Prostate gland (tissue), 2 donors: ENCODE results near the gene PIGU. TPM values are rescaled to one million over a fixed set of nuclear protein-coding genes. Genes with fewer than 3 reads are reported as not detected.

ENCODE experiments used
- DNase-seq: peaks from one replicate; pipeline ENCODE4 v3.0.0-alpha.2; 2019; ENCODE audit warnings: low spot score
- H3K27ac ChIP-seq, 2 donors: fragments of 200-600 bp; sonication (generic); 2 replicates each; pipeline ENCODE4 v1.5.1; 2017 to 2019
- H3K27me3 ChIP-seq: fragments of 200-600 bp; sonication (generic); replicated peaks from 2 replicates; pipeline ENCODE4 v1.5.1; 2019; ENCODE audit not compliant: insufficient read depth
- H3K36me3 ChIP-seq, 2 donors: fragments of 200-600 bp; sonication (generic); 1 replicate in 1 of 2; 2 replicates in 1 of 2; pipeline versions ENCODE4 v1.5.1 to v1.8.1; 2017 to 2019
- H3K4me1 ChIP-seq: fragments of 200-600 bp; sonication (generic); replicated peaks from 2 replicates; pipeline ENCODE4 v1.5.1; 2019
- H3K4me3 ChIP-seq, 2 donors: fragments of 200-600 bp; sonication (generic); 2 replicates each; pipeline ENCODE4 v1.5.1; 2017 to 2019
- H3K9me3 ChIP-seq: fragments of 200-600 bp; sonication (generic); 2 replicates; pipeline ENCODE4 v1.5.1; 2017
- CTCF ChIP-seq, 4 experiments: fragments of 200-600 bp in 2 of 4; fragments of 450-650 bp in 2 of 4; sonication (generic) in 2 of 4; IDR thresholded peaks; 1 replicate in 3 of 4; 2 replicates in 1 of 4; pipeline ENCODE4 v1.5.1; 2016 to 2019; ENCODE audit warnings: antibody characterized with exemption in 4 of 4, mild to moderate bottlenecking in 2 of 4, moderate library complexity in 2 of 4
- POLR2A ChIP-seq: fragments of 450-650 bp; IDR thresholded peaks from one replicate; pipeline ENCODE4 v1.6.1; 2016; ENCODE audit warnings: antibody characterized with exemption, mild to moderate bottlenecking
- POLR2AphosphoS5 ChIP-seq: sonication (generic); formaldehyde crosslinking; IDR thresholded peaks from one replicate; pipeline ENCODE4 v1.6.1; 2017; ENCODE audit warnings: antibody characterized with exemption
- WGBS: methylation state at CpG from one replicate; pipeline ENCODE4 v1.1.5; 2018; 5-methylcytosine and 5-hydroxymethylcytosine counted together
- intact Hi-C: fragments of 100-400 bp; cut with DNase I; formaldehyde crosslinking; loops from one replicate; pipeline ENCODE4 v1.14.2; 2022
- total RNA-seq, 2 donors: library from RNA; depleted of rRNA; stranded (reverse); fragments of >200 nt; gene quantifications; one replicate each; pipeline ENCODE4 v1.1.0, GENCODE V29; 2016

PIGU gene
- total RNA-seq, 2 donors from 2014 or later: 18.2 to 26.4 TPM

- DNase-seq: no peak
- H3K27ac ChIP-seq: no peak overlapping the region
- no peaks in the 10 kb centered on the region for H3K4me1 ChIP-seq
- H3K27me3 ChIP-seq: no peaks in the 10 kb centered on the region
- H3K4me3 ChIP-seq: no peak overlapping the region
- intact Hi-C loops: no loop called here
- no peak for TF ChIP-seq POLR2AphosphoS5
- no peak for TF ChIP-seq POLR2A
- TF ChIP-seq CTCF (IDR thresholded peaks at IDR 0.05): no peak
- 91% methylated on average over 9 of the region's 9 CpGs for WGBS
- no peaks in the 10 kb centered on the region for H3K9me3 ChIP-seq
- H3K36me3 ChIP-seq: no peaks in the 10 kb centered on the region
Measured at GRCh38 chr20:34586488-34587163, 90.3 kb downstream of the PIGU start.

- no peak for DNase-seq
- intact Hi-C loops: no loop called here
- Histone ChIP-seq H3K27ac (no peak overlapping the region), H3K27me3 (no peaks in the 10 kb centered on the region), H3K4me3 (no peak overlapping the region), H3K9me3 (no peaks in the 10 kb centered on the region), H3K4me1 (no peaks in the 10 kb centered on the region), H3K36me3 (no peaks in the 10 kb centered on the region)
- TF ChIP-seq POLR2A: no peak
- TF ChIP-seq CTCF (IDR thresholded peaks at IDR 0.05): no peak
- no peak for TF ChIP-seq POLR2AphosphoS5
- 93% methylated on average over 5 of the region's 5 CpGs for WGBS
Measured at GRCh38 chr20:34585019-34585418, 91.9 kb downstream of the PIGU start.

GRCh38 chr20:34583544-34583943 lies 93.3 kb downstream of the PIGU start:
- no peaks in the 10 kb centered on the region for H3K36me3 ChIP-seq
- 70% methylated on average over 6 of the region's 6 CpGs for WGBS
- intact Hi-C loops: no loop called here
- no peak overlapping the region for H3K4me3 ChIP-seq
- no peaks in the 10 kb centered on the region for H3K4me1 ChIP-seq
- no peak overlapping the region for H3K27ac ChIP-seq
- TF ChIP-seq POLR2AphosphoS5 (no peak), POLR2A (no peak), CTCF (IDR thresholded peaks at IDR 0.05) (no peak)
- H3K9me3 ChIP-seq: no peaks in the 10 kb centered on the region
- H3K27me3 ChIP-seq: no peaks in the 10 kb centered on the region
- DNase-seq: no peak

- Histone ChIP-seq H3K27me3 (no peaks in the 10 kb centered on the region), H3K9me3 (no peaks in the 10 kb centered on the region), H3K36me3 (no peaks in the 10 kb centered on the region), H3K4me3 (no peak overlapping the region), H3K27ac (no peak overlapping the region), H3K4me1 (no peaks in the 10 kb centered on the region)
- intact Hi-C loops: no loop called here
- 84% methylated on average over 4 of the region's 4 CpGs for WGBS
- TF ChIP-seq POLR2AphosphoS5 (no peak), CTCF (IDR thresholded peaks at IDR 0.05) (no peak), POLR2A (no peak)
- DNase-seq: no peak
Measured at GRCh38 chr20:34582911-34583310, 94.0 kb downstream of the PIGU start.

- WGBS: 88% methylated on average over 4 of the region's 4 CpGs
- H3K4me3 ChIP-seq: no peak overlapping the region
- intact Hi-C loops: no loop called here
- no peaks in the 10 kb centered on the region for H3K4me1 ChIP-seq
- no peaks in the 10 kb centered on the region for H3K36me3 ChIP-seq
- TF ChIP-seq CTCF (IDR thresholded peaks at IDR 0.05): no peak
- no peak for TF ChIP-seq POLR2A
- TF ChIP-seq POLR2AphosphoS5: no peak
- H3K9me3 ChIP-seq: no peaks in the 10 kb centered on the region
- DNase-seq: no peak
- H3K27ac ChIP-seq: no peak overlapping the region
- H3K27me3 ChIP-seq: no peaks in the 10 kb centered on the region
Measured at GRCh38 chr20:34582221-34582620, 94.7 kb downstream of the PIGU start.
